DND-41 (cell line): Measurements from ENCODE around the gene TAF1B.

Experiments used
- EZH2 ChIP-seq: IDR thresholded peaks from 3 replicates; pipeline ENCODE4 v1.6.1; 2012; ENCODE audit warnings: borderline replicate concordance, low read depth, mild to moderate bottlenecking, moderate library complexity, low read length, inconsistent platforms; ENCODE audit not compliant: severe bottlenecking
- TF ChIP-seq, protein P1 (sequence below): IDR thresholded peaks from 2 replicates; pipeline ENCODE4 v1.5.1; 2012; ENCODE audit warnings: borderline replicate concordance, low read length, moderate library complexity, mild to moderate bottlenecking; ENCODE audit not compliant: poor library complexity, severe bottlenecking; ENCODE audit errors: extremely low read depth

DNA sequence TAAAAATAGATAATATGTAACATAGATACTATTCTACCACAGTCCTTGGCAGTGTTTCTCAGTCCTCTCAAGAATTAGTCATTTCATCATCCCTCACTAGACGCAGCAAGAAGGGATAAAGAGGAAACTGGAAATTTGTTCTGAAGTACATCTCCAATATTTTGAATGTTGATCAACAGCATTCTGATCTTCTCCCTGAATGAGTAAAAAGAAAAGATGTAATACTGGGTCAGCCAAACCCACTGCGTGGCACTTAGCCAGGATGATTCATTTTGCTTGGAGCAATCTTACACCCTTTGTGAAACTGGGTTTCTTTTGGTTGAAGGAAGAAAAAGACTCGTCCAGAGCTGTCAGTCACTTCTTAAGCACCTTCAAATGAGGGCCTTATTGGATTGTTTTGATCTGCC lies 54.1 kb downstream of the TAF1B start:
- TF ChIP-seq EZH2 = no peak
- TF ChIP-seq, protein P1, sequence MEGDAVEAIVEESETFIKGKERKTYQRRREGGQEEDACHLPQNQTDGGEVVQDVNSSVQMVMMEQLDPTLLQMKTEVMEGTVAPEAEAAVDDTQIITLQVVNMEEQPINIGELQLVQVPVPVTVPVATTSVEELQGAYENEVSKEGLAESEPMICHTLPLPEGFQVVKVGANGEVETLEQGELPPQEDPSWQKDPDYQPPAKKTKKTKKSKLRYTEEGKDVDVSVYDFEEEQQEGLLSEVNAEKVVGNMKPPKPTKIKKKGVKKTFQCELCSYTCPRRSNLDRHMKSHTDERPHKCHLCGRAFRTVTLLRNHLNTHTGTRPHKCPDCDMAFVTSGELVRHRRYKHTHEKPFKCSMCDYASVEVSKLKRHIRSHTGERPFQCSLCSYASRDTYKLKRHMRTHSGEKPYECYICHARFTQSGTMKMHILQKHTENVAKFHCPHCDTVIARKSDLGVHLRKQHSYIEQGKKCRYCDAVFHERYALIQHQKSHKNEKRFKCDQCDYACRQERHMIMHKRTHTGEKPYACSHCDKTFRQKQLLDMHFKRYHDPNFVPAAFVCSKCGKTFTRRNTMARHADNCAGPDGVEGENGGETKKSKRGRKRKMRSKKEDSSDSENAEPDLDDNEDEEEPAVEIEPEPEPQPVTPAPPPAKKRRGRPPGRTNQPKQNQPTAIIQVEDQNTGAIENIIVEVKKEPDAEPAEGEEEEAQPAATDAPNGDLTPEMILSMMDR = no peak
